IMR-90 (cell line): ENCODE data around the gene CBX3. TPM values are rescaled to one million over a fixed set of nuclear protein-coding genes. Genes with fewer than 3 reads are reported as not detected.
"Not testable (repeated sequence)": the region's sequence is repeated elsewhere in the genome, so short reads cannot be mapped to it uniquely, and the experiment has no call there.

Experiments
- ATAC-seq: fragments of 200-7000 bp; cut with Tn5 transposase; 2 replicates; pipeline ENCODE4 v1.9.1; 2020; ENCODE audit warnings: low read depth, mild to moderate bottlenecking, moderate library complexity
- BruUV-seq: library from RNA; stranded (reverse); fragments of 400-500 nt; replicated peaks from 2 replicates; lab custom pipeline; 2021; lab: Mats Ljungman, UMichigan
- CTCF ChIA-PET: fragments of 300-600 bp; formaldehyde crosslinking; extraction: SDS; loops from one replicate; lab custom pipeline; 2021; ENCODE audit warnings: antibody characterized with exemption; lab: Yijun Ruan, JAX
- POLR2A ChIA-PET: fragments of 300-600 bp; sonication (Branson Sonifier 250); formaldehyde crosslinking; loops from one replicate; lab custom pipeline; 2022; ENCODE audit warnings: antibody characterized with exemption; ENCODE audit not compliant: unreplicated experiment; lab: Charles Lee
- DNase-seq: peaks from one replicate; pipeline ENCODE4 v3.0.0; 2013
- H2AFZ ChIP-seq: replicated peaks from 2 replicates; pipeline ENCODE3; 2013; ENCODE audit warnings: low read length, mild to moderate bottlenecking; ENCODE audit not compliant: poor library complexity
- H2AK5ac ChIP-seq: 2 replicates; pipeline ENCODE4 v1.6.1; 2013; ENCODE audit warnings: low read depth, low read length, inconsistent platforms
- H2AK9ac ChIP-seq: replicated peaks from 2 replicates; pipeline ENCODE3; 2013; ENCODE audit warnings: mild to moderate bottlenecking, low read depth, low read length, moderate library complexity; ENCODE audit not compliant: poor library complexity
- H2BK120ac ChIP-seq: 2 replicates; pipeline ENCODE4 v1.6.1; 2013; ENCODE audit warnings: low read depth, low read length, inconsistent platforms
- H2BK15ac ChIP-seq: 3 replicates; pipeline ENCODE4 v1.6.1; 2013; ENCODE audit warnings: low read depth, low read length, inconsistent platforms
- H2BK20ac ChIP-seq: 2 replicates; pipeline ENCODE4 v1.6.1; 2013; ENCODE audit warnings: low read depth, mild to moderate bottlenecking, inconsistent platforms, low read length, moderate library complexity
- H2BK5ac ChIP-seq: 2 replicates; pipeline ENCODE4 v1.6.1; 2013; ENCODE audit warnings: mild to moderate bottlenecking, low read depth, low read length, inconsistent platforms; ENCODE audit not compliant: poor library complexity, severe bottlenecking
- H3K14ac ChIP-seq: replicated peaks from 2 replicates; pipeline ENCODE4 v1.6.1; 2013; ENCODE audit warnings: low read depth, low read length, inconsistent platforms
- H3K18ac ChIP-seq: 2 replicates; pipeline ENCODE4 v1.6.1; 2013; ENCODE audit warnings: low read depth, low read length, control low read depth
- H3K23ac ChIP-seq: 2 replicates; pipeline ENCODE4 v1.6.1; 2013; ENCODE audit warnings: low read depth, low read length, inconsistent platforms
- H3K27ac ChIP-seq: 2 replicates; pipeline ENCODE4 v1.5.1; 2013; ENCODE audit warnings: mild to moderate bottlenecking, control low read depth, low read length; ENCODE audit not compliant: insufficient read depth
- H3K27me3 ChIP-seq: 2 replicates; pipeline ENCODE4 v1.6.1; 2013; ENCODE audit warnings: low read length; ENCODE audit not compliant: control insufficient read depth, insufficient read depth
- H3K36me3 ChIP-seq: 2 replicates; pipeline ENCODE4 v1.6.1; 2013; ENCODE audit warnings: low read length, mixed read lengths; ENCODE audit not compliant: control insufficient read depth, insufficient read depth
- H3K4ac ChIP-seq: 2 replicates; pipeline ENCODE4 v1.6.1; 2013; ENCODE audit warnings: low read depth, low read length, inconsistent platforms
- H3K4me1 ChIP-seq: 2 replicates; pipeline ENCODE4 v1.6.1; 2013; ENCODE audit warnings: low read length, mixed read lengths; ENCODE audit not compliant: control insufficient read depth, insufficient read depth
- H3K4me2 ChIP-seq: 2 replicates; pipeline ENCODE4 v1.6.1; 2013; ENCODE audit warnings: low read depth, mild to moderate bottlenecking, control low read depth, low read length, moderate library complexity
- H3K4me3 ChIP-seq: 2 replicates; pipeline ENCODE4 v1.5.1; 2013; ENCODE audit warnings: low read depth, mild to moderate bottlenecking, control low read depth, low read length, moderate library complexity; ENCODE audit not compliant: insufficient read depth
- H3K56ac ChIP-seq: 2 replicates; pipeline ENCODE4 v1.6.1; 2013; ENCODE audit warnings: low read length, inconsistent platforms; ENCODE audit not compliant: insufficient read depth; ENCODE audit errors: extremely low read depth
- H3K79me1 ChIP-seq, 2 experiments: 2 replicates each; pipeline ENCODE4 v1.6.1; 2013; ENCODE audit warnings: low read length in 2 of 2, inconsistent platforms in 1 of 2, low read depth in 1 of 2
- H3K9ac ChIP-seq: 2 replicates; pipeline ENCODE4 v1.6.1; 2013; ENCODE audit warnings: low read depth, low read length, control low read depth
- H3K9me1 ChIP-seq: 2 replicates; pipeline ENCODE4 v1.6.1; 2013; ENCODE audit warnings: low read length, inconsistent platforms; ENCODE audit not compliant: insufficient read depth
- H3K9me3 ChIP-seq: 2 replicates; pipeline ENCODE4 v1.6.1; 2013; ENCODE audit warnings: low read length; ENCODE audit not compliant: control insufficient read depth, insufficient read depth
- H4K20me1 ChIP-seq: 2 replicates; pipeline ENCODE4 v1.6.1; 2013; ENCODE audit warnings: low read length, inconsistent platforms; ENCODE audit not compliant: insufficient read depth
- H4K5ac ChIP-seq: 2 replicates; pipeline ENCODE4 v1.6.1; 2013; ENCODE audit warnings: mild to moderate bottlenecking, low read depth, low read length, control low read depth
- H4K8ac ChIP-seq, 2 experiments: 2 replicates each; pipeline ENCODE4 v1.6.1; 2013; ENCODE audit warnings: low read depth in 2 of 2, low read length in 2 of 2, control low read depth in 1 of 2, inconsistent platforms in 1 of 2
- H4K91ac ChIP-seq: 2 replicates; pipeline ENCODE4 v1.6.1; 2013; ENCODE audit warnings: low read depth, low read length, inconsistent platforms; ENCODE audit not compliant: insufficient read depth
- WGBS, 2 experiments: methylation state at CpG; one replicate each; pipeline versions ENCODE4 v1.1.5 to v1.1.7; 2013; ENCODE audit warnings: missing lambda C conversion rate in 2 of 2; ENCODE audit not compliant: insufficient read length in 1 of 2; ENCODE audit errors: extremely low coverage in 2 of 2; 5-methylcytosine and 5-hydroxymethylcytosine counted together
- dilution Hi-C: fragments of 300-500 bp; cut with HindIII; formaldehyde crosslinking; loops from one replicate; pipeline ENCODE4 v1.14.3; 2018; ENCODE audit warnings: low sequenced_read_pairs; ENCODE audit not compliant: unreplicated experiment
- in situ Hi-C: fragments of 300-500 bp; cut with MboI; formaldehyde crosslinking; loops from 3 replicates; pipeline ENCODE4 v1.14.3; 2019; ENCODE audit warnings: low sequenced_read_pairs, inconsistent platforms, mixed read lengths
- intact Hi-C: fragments of 100-400 bp; cut with micrococcal nuclease; formaldehyde crosslinking; loops from 2 replicates; pipeline ENCODE4 v1.10.0; 2022
- polyA plus RNA-seq, 3 experiments: library from polyadenylated mRNA; depleted of rRNA; stranded (reverse); fragments of >200 nt; gene quantifications; 2 replicates each; pipeline ENCODE4 v1.2.3, GENCODE V29; 2012; ENCODE audit warnings: low replicate concordance in 1 of 3
- total RNA-seq: library from RNA; depleted of rRNA; stranded (reverse); fragments of >200 nt; gene quantifications from 2 replicates; pipeline ENCODE4 v1.2.3, GENCODE V29; 2012

CBX3 gene
- total and polyA plus RNA-seq, 2 of the 4 experiments (the other 2 are of a cell fraction), result 38.2 to 76.5 TPM

- POLR2A ChIA-PET, CTCF ChIA-PET, ATAC-seq: not testable (repeated sequence)
These were observed 24.8 kb upstream of the CBX3 start for GRCh38 chr7:26176696-26177095.

GRCh38 chr7:26177269-26177668 lies 24.3 kb upstream of the CBX3 start:
- H3K4me1 ChIP-seq, H3K4me3 ChIP-seq, H3K9me1 ChIP-seq, H4K8ac ChIP-seq, H2BK5ac ChIP-seq, H3K9me3 ChIP-seq, H2BK20ac ChIP-seq, H4K91ac ChIP-seq, H3K79me1 ChIP-seq, H4K20me1 ChIP-seq, ATAC-seq, in situ Hi-C loops, BruUV-seq, H3K27me3 ChIP-seq, H3K23ac ChIP-seq, H2BK120ac ChIP-seq, H3K14ac ChIP-seq, H2AFZ ChIP-seq, POLR2A ChIA-PET, H3K36me3 ChIP-seq, H2AK5ac ChIP-seq, dilution Hi-C loops, H3K9ac ChIP-seq, intact Hi-C loops, H2AK9ac ChIP-seq, H2BK15ac ChIP-seq, H3K27ac ChIP-seq, CTCF ChIA-PET, H3K56ac ChIP-seq, H3K4me2 ChIP-seq, H4K5ac ChIP-seq, H3K18ac ChIP-seq, H3K4ac ChIP-seq, DNase-seq: not testable (repeated sequence)
- 90% methylated on average over 2 of the region's 20 CpGs; no CpG with 5 or more reads in 1 of the 2 experiments for WGBS, 2 experiments

More at GRCh38 chr7:26176696-26177095, 24.8 kb upstream of the CBX3 start:
- H3K4me2 ChIP-seq, H2BK5ac ChIP-seq, H3K79me1 ChIP-seq, H3K4me3 ChIP-seq, H2BK120ac ChIP-seq, BruUV-seq, H3K27ac ChIP-seq, H2AFZ ChIP-seq, H3K9me1 ChIP-seq, H3K23ac ChIP-seq, dilution Hi-C loops, in situ Hi-C loops, intact Hi-C loops, H3K27me3 ChIP-seq, H3K18ac ChIP-seq, DNase-seq, H4K20me1 ChIP-seq, H2BK15ac ChIP-seq, H4K91ac ChIP-seq, H3K4ac ChIP-seq, H3K9me3 ChIP-seq, H2BK20ac ChIP-seq, H4K8ac ChIP-seq, H3K4me1 ChIP-seq, H3K14ac ChIP-seq, H3K36me3 ChIP-seq, H2AK9ac ChIP-seq, H2AK5ac ChIP-seq, H3K9ac ChIP-seq, H3K56ac ChIP-seq, H4K5ac ChIP-seq: not testable (repeated sequence)
- no CpG with 5 or more reads among the region's 26 CpGs for WGBS, 2 experiments
